ENCODE data around the gene ANAPC10.
"Not testable (repeated sequence)": the region's sequence is repeated elsewhere in the genome, so short reads cannot be mapped to it uniquely, and the experiment has no call there.

ANAPC10 gene

GRCh38 chr4:145001635-145002034 lies 96.4 kb downstream of the ANAPC10 start:
- no peak for DNase-seq (ENCODE audit: low read depth)

GRCh38 chr4:145000656-145001055 lies 97.3 kb downstream of the ANAPC10 start:
- not testable (repeated sequence) for DNase-seq (ENCODE audit: low read depth)

- no peak for DNase-seq (ENCODE audit: low read depth)
Observed at GRCh38 chr4:144989306-144989705, 108.7 kb downstream of the ANAPC10 start.

GRCh38 chr4:144985531-144985930 lies 112.5 kb downstream of the ANAPC10 start:
- DNase-seq (ENCODE audit: low read depth): no peak

- no peak for DNase-seq (ENCODE audit: low read depth)
Observed at GRCh38 chr4:144985014-144985413, 113.0 kb downstream of the ANAPC10 start.

- DNase-seq (ENCODE audit: low read depth): no peak
Observed at GRCh38 chr4:144984241-144984640, 113.8 kb downstream of the ANAPC10 start.

GRCh38 chr4:144975718-144976117 lies 122.3 kb downstream of the ANAPC10 start:
- no peak for DNase-seq (ENCODE audit: low read depth)

- DNase-seq (ENCODE audit: low read depth): no peak
Observed at GRCh38 chr4:144970597-144970996, 127.4 kb downstream of the ANAPC10 start.

- DNase-seq (ENCODE audit: low read depth): no peak
Observed at GRCh38 chr4:144969821-144970220, 128.2 kb downstream of the ANAPC10 start.

GRCh38 chr4:144968606-144969005 lies 129.4 kb downstream of the ANAPC10 start:
- DNase-seq (ENCODE audit: low read depth): no peak

GRCh38 chr4:144967161-144967560 lies 130.8 kb downstream of the ANAPC10 start:
- DNase-seq (ENCODE audit: low read depth): no peak

GRCh38 chr4:144962300-144962699 lies 135.7 kb downstream of the ANAPC10 start:
- no peak for DNase-seq (ENCODE audit: low read depth)

- DNase-seq (ENCODE audit: low read depth): no peak
Observed at GRCh38 chr4:144955104-144955503, 142.9 kb downstream of the ANAPC10 start.

- no peak for DNase-seq (ENCODE audit: low read depth)
Observed at GRCh38 chr4:144954230-144954629, 143.8 kb downstream of the ANAPC10 start.

- no peak for DNase-seq (ENCODE audit: low read depth)
Observed at GRCh38 chr4:144948421-144948820, 149.6 kb downstream of the ANAPC10 start.

GRCh38 chr4:144948009-144948408 lies 150.0 kb downstream of the ANAPC10 start:
- no peak for DNase-seq (ENCODE audit: low read depth)
